DMS153 (cell line): Measurements from ENCODE around the gene GP9.

Source experiments
- DNase-seq: peaks from one replicate; lab custom pipeline; 2025; lab: John Stamatoyannopoulos, UW

GP9 gene

GRCh38 chr3:129060276-129061022 is at the start of gene GP9:
GP9 (plus strand) TSS chr3:129060779; CDS start chr3:129061740, 961 bp downstream.
- no peak for DNase-seq

GRCh38 chr3:129013491-129013891 is 47.1 kb upstream of the GP9 start:
- DNase-seq, result no peak

GRCh38 chr3:129014148-129014547 is 46.4 kb upstream of the GP9 start:
- DNase-seq, result no peak

- DNase-seq, result no peak
Observed at GRCh38 chr3:129014793-129015345, 45.7 kb upstream of the GP9 start.

GRCh38 chr3:129015388-129016105 is 45.0 kb upstream of the GP9 start:
- DNase-seq, result no peak

- peak; percentile 87 for DNase-seq
Observed at GRCh38 chr3:129016356-129016719, 44.2 kb upstream of the GP9 start.

- no peak for DNase-seq
Observed at GRCh38 chr3:129016720-129017483, 43.7 kb upstream of the GP9 start.

- no peak for DNase-seq
Observed at GRCh38 chr3:129017484-129017899, 43.1 kb upstream of the GP9 start.

GRCh38 chr3:129018271-129018670 is 42.3 kb upstream of the GP9 start:
- DNase-seq, result no peak

GRCh38 chr3:129018751-129019150 is 41.8 kb upstream of the GP9 start:
- no peak for DNase-seq

- no peak for DNase-seq
Observed at GRCh38 chr3:129019266-129019665, 41.3 kb upstream of the GP9 start.

GRCh38 chr3:129020691-129021090 is 39.9 kb upstream of the GP9 start:
- no peak for DNase-seq

GRCh38 chr3:129021140-129021551 is 39.4 kb upstream of the GP9 start:
- no peak for DNase-seq

- no peak for DNase-seq
Observed at GRCh38 chr3:129022114-129023007, 38.2 kb upstream of the GP9 start.

GRCh38 chr3:129023008-129023358 is 37.6 kb upstream of the GP9 start:
- no peak for DNase-seq

- no peak for DNase-seq
Observed at GRCh38 chr3:129023909-129024308, 36.7 kb upstream of the GP9 start.

- DNase-seq, result no peak
Observed at GRCh38 chr3:129025108-129025507, 35.5 kb upstream of the GP9 start.

GRCh38 chr3:129025691-129026435 is 34.7 kb upstream of the GP9 start:
- no peak for DNase-seq

- DNase-seq, result peak; percentile 94
Observed at GRCh38 chr3:129026728-129027543, 33.6 kb upstream of the GP9 start.

- DNase-seq, result no peak
Observed at GRCh38 chr3:129027544-129027880, 33.1 kb upstream of the GP9 start.
